Activated B cell treated with CpG ODN at 0.5 μM for 24 hours (primary cell): Measurements from ENCODE around the gene NPB. TPM values are rescaled to one million over a fixed set of nuclear protein-coding genes. Genes with fewer than 3 reads are reported as not detected.
A peak's percentile ranks its signal among the peaks of the same experiment; 100 is the strongest.

Experiments
- ATAC-seq: fragments of 200-7000 bp; cut with Tn5 transposase; one replicate; pipeline ENCODE4 v1.10.0; 2021; ENCODE audit warnings: low read depth, mild to moderate bottlenecking, moderate library complexity
- CTCF ChIA-PET: fragments of 350-600 bp; sonication (Branson Sonifier 250); formaldehyde crosslinking; loops from one replicate; lab custom pipeline; 2021; ENCODE audit warnings: antibody characterized with exemption; lab: Charles Lee
- POLR2A ChIA-PET: fragments of 350-600 bp; sonication (Branson Sonifier 250); formaldehyde crosslinking; loops from one replicate; lab custom pipeline; 2021; ENCODE audit warnings: antibody characterized with exemption; lab: Charles Lee
- DNase-seq: peaks from one replicate; pipeline ENCODE4 v3.0.0; 2022
- H3K27ac Mint-ChIP-seq: one replicate; pipeline ENCODE4 v1.8.0; 2020; ENCODE audit warnings: mixed read lengths
- H3K27me3 Mint-ChIP-seq: one replicate; pipeline ENCODE4 v1.8.0; 2021; ENCODE audit warnings: mixed read lengths
- H3K36me3 Mint-ChIP-seq: one replicate; pipeline ENCODE4 v1.8.0; 2021; ENCODE audit warnings: low read depth, mixed read lengths
- H3K4me1 Mint-ChIP-seq: one replicate; pipeline ENCODE4 v1.8.0; 2021; ENCODE audit warnings: mixed read lengths
- H3K4me3 Mint-ChIP-seq: one replicate; pipeline ENCODE4 v1.8.0; 2020; ENCODE audit warnings: mild to moderate bottlenecking, mixed read lengths
- H3K9me3 Mint-ChIP-seq: one replicate; pipeline ENCODE4 v1.8.0; 2020; ENCODE audit warnings: mixed read lengths
- intact Hi-C: fragments of 100-400 bp; cut with micrococcal nuclease; formaldehyde crosslinking; loops from one replicate; pipeline ENCODE4 v1.15.1; 2024
- total RNA-seq: library from RNA; stranded (reverse); gene quantifications from 2 replicates; pipeline ENCODE4 v1.2.3, GENCODE V29; 2022
- TF ChIP-seq, protein P1 (sequence below): fragments of 200-600 bp; IDR thresholded peaks from one replicate; pipeline ENCODE4 v1.8.0; 2022; ENCODE audit warnings: antibody characterized with exemption, mild to moderate bottlenecking

NPB gene
- total RNA-seq, 1 donor from 2014 or later = 0.24 TPM

- DNase-seq (no peak), ATAC-seq (no peak)
- peaks cover 27% of the 10 kb centered on the region for H3K4me1 Mint-ChIP-seq
- ChIA-PET CTCF (no interaction called here), POLR2A (interaction anchor here (0.5 to 3.5 kb wide), 4 partner anchors 8 to 154 kb away, joined by 3 to 28 read pairs (median 12); partner anchors contain the start of genes PYCR1 and SIRT7)
- intact Hi-C loops = no loop called here
- peak overlapping the region; percentile 18 for H3K27ac Mint-ChIP-seq
- TF ChIP-seq, protein P1, sequence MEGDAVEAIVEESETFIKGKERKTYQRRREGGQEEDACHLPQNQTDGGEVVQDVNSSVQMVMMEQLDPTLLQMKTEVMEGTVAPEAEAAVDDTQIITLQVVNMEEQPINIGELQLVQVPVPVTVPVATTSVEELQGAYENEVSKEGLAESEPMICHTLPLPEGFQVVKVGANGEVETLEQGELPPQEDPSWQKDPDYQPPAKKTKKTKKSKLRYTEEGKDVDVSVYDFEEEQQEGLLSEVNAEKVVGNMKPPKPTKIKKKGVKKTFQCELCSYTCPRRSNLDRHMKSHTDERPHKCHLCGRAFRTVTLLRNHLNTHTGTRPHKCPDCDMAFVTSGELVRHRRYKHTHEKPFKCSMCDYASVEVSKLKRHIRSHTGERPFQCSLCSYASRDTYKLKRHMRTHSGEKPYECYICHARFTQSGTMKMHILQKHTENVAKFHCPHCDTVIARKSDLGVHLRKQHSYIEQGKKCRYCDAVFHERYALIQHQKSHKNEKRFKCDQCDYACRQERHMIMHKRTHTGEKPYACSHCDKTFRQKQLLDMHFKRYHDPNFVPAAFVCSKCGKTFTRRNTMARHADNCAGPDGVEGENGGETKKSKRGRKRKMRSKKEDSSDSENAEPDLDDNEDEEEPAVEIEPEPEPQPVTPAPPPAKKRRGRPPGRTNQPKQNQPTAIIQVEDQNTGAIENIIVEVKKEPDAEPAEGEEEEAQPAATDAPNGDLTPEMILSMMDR = no peak
- peaks cover 19% of the 10 kb centered on the region for H3K36me3 Mint-ChIP-seq
- peaks cover 3% of the 10 kb centered on the region for H3K27me3 Mint-ChIP-seq
- H3K4me3 Mint-ChIP-seq = peak overlapping the region; percentile 88
- H3K9me3 Mint-ChIP-seq = no peaks in the 10 kb centered on the region
These were observed 22.8 kb downstream of the NPB start for GRCh38 chr17:81924557-81925532.

DNA sequence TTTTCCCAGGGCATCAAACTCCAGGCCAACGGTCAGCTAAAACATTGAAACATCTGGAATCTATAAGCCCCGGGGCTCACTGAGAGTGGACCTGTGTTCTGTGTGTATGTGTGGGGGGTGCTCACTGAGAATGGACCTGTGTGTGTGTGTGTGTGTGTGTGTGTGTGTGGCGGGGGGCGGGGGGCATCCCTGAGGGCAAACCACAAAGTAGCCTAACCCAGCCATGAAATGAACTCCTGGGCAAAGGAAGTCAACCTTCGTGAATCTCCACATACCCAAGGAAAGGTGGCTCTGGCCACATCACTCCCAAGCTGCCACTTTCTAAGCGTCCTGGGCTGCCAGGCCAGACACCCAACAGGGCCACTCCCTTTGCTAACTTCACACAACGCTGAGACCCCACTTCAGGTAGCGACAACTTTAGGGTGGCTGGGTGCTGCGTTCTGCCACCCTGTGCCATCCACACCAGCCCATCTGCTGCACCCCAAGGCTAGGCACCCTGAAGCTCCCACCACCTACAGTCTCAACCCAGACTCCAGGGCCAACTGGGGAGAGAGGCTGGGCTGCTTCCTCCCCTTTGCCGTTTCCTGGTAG lies 23.9 kb downstream of the NPB start:
- H3K4me1 Mint-ChIP-seq = peaks cover 31% of the 10 kb centered on the region
- DNase-seq = no peak
- no peaks in the 10 kb centered on the region for H3K9me3 Mint-ChIP-seq
- ChIA-PET POLR2A (interaction anchor here (0.6 to 3.5 kb wide), 14 partner anchors 9 to 525 kb away, joined by 3 to 28 read pairs (median 4); partner anchors contain the start of genes ANAPC11, ARL16, CYBC1 and DCXR), CTCF (interaction anchor here (1.1 kb wide), 1 partner anchor 32 kb away, joined by 3 read pairs; no protein-coding TSS in a partner anchor)
- H3K27me3 Mint-ChIP-seq = peaks cover 6% of the 10 kb centered on the region
- H3K4me3 Mint-ChIP-seq = peak overlapping the region; percentile 88
- ATAC-seq = no peak
- peak overlapping the region; percentile 85 for H3K27ac Mint-ChIP-seq
- peaks cover 16% of the 10 kb centered on the region for H3K36me3 Mint-ChIP-seq
- TF ChIP-seq, protein P1 = no peak
- intact Hi-C loops = loop anchor here (1.0 to 2.0 kb wide), 3 partner anchors 8 to 65 kb away; partner anchors contain the start of genes P4HB, PCYT2 and SIRT7

DNA sequence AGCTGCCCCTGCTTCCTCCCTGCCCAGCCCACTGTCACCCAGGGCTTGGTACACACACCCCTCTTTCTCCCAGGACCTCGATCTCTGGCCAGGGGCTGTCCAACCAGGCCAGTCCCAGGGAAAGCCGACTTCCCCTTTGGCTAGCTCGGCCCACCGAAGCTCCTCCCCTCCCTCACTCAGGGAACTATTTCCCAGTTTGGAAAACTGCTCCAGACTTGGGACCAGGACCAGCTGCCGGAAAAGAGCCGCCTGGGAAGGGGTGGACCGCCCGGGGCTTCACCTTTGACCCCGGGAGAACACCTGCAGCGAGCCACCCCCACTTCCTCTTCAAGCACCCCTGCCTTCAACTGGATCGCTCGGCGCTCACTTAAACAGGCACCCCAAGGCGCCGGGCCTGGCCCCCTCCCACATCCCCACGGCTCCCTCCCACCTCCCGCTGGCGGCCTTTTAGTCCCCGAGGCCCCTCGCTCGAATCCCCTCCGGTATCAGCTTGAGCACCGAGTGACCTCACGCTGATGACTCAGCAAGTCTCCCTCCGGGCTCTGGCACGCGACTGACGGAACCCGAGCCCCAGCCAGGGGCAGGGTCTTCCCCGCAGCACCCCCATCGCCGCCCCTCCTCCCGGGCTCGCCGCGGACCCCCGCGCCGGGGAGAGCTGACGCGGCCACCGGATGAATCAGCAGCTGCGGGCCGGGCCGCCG lies 24.6 kb downstream of the NPB start:
- TF ChIP-seq, protein P1 = no peak
- ChIA-PET POLR2A (interaction anchor here (0.6 to 3.5 kb wide), 20 partner anchors 10 to 524 kb away, joined by 3 to 28 read pairs (median 4); partner anchors contain the start of genes ANAPC11, ARL16, CYBC1 and DCXR), CTCF (interaction anchor here (0.9 to 1.8 kb wide), 3 partner anchors 9 to 33 kb away, joined by 3 to 6 read pairs (median 3); partner anchors contain the start of gene SIRT7)
- Mint-ChIP-seq H3K27ac (peak overlapping the region; percentile 85), H3K36me3 (peaks cover 12% of the 10 kb centered on the region), H3K4me3 (peak overlapping the region; percentile 88), H3K4me1 (peaks cover 33% of the 10 kb centered on the region), H3K9me3 (no peaks in the 10 kb centered on the region), H3K27me3 (peaks cover 7% of the 10 kb centered on the region)
- intact Hi-C loops = loop anchor here (1.0 to 2.0 kb wide), 5 partner anchors 8 to 66 kb away; partner anchors contain the start of genes ARHGDIA, ASPSCR1, P4HB and PCYT2
- ATAC-seq (peak; percentile 56), DNase-seq (peak; percentile 71)

GRCh38 chr17:81927152-81927652 lies 25.2 kb downstream of the NPB start:
- ChIA-PET POLR2A (interaction anchor here (0.8 to 3.5 kb wide), 23 partner anchors 10 to 524 kb away, joined by 3 to 28 read pairs (median 4); partner anchors contain the start of genes ANAPC11, ARL16, ASPSCR1 and CYBC1), CTCF (interaction anchor here (0.7 to 1.8 kb wide), 5 partner anchors 10 to 371 kb away, joined by 3 to 6 read pairs (median 4); partner anchors contain the start of gene SIRT7)
- H3K4me1 Mint-ChIP-seq = peaks cover 33% of the 10 kb centered on the region
- H3K9me3 Mint-ChIP-seq = no peaks in the 10 kb centered on the region
- TF ChIP-seq, protein P1 = no peak
- H3K27me3 Mint-ChIP-seq = peaks cover 7% of the 10 kb centered on the region
- H3K4me3 Mint-ChIP-seq = no peak overlapping the region
- no peak overlapping the region for H3K27ac Mint-ChIP-seq
- H3K36me3 Mint-ChIP-seq = peaks cover 10% of the 10 kb centered on the region
- DNase-seq (no peak), ATAC-seq (peak; percentile 18)
- intact Hi-C loops = loop anchor here (1.0 to 2.0 kb wide), 3 partner anchors 50 to 66 kb away; partner anchors contain the start of genes ARHGDIA, ASPSCR1 and P4HB
